ENCODE results near the gene PTPRD.

Gene PTPRD

GRCh38 chr9:8660383-8660782 is 1952.4 kb downstream of the PTPRD start:
- H3K4me3 ChIP-seq (replicated peaks; ENCODE audit: low read depth, low read length): no peak overlapping the region
- no peak for TF ChIP-seq CTCF (IDR thresholded peaks at IDR 0.05; ENCODE audit: low read depth, low read length, missing control alignments)
- no peak for DNase-seq (ENCODE audit: extremely low read depth, low read depth)

- DNase-seq (ENCODE audit: extremely low read depth, low read depth): no peak
- H3K4me3 ChIP-seq (replicated peaks; ENCODE audit: low read depth, low read length): no peak overlapping the region
- TF ChIP-seq CTCF (IDR thresholded peaks at IDR 0.05; ENCODE audit: low read depth, low read length, missing control alignments): no peak
Observed at GRCh38 chr9:8659108-8659507, 1953.7 kb downstream of the PTPRD start.

- DNase-seq (ENCODE audit: extremely low read depth, low read depth): no peak
- H3K4me3 ChIP-seq (replicated peaks; ENCODE audit: low read depth, low read length): no peak overlapping the region
- no peak for TF ChIP-seq CTCF (IDR thresholded peaks at IDR 0.05; ENCODE audit: low read depth, low read length, missing control alignments)
Observed at GRCh38 chr9:8655071-8655470, 1957.7 kb downstream of the PTPRD start.

GRCh38 chr9:8653855-8654254 is 1958.9 kb downstream of the PTPRD start:
- no peak for DNase-seq (ENCODE audit: extremely low read depth, low read depth)
- no peak for TF ChIP-seq CTCF (IDR thresholded peaks at IDR 0.05; ENCODE audit: low read depth, low read length, missing control alignments)
- H3K4me3 ChIP-seq (replicated peaks; ENCODE audit: low read depth, low read length): no peak overlapping the region

- H3K4me3 ChIP-seq (replicated peaks; ENCODE audit: low read depth, low read length): no peak overlapping the region
- DNase-seq (ENCODE audit: extremely low read depth, low read depth): no peak
- no peak for TF ChIP-seq CTCF (IDR thresholded peaks at IDR 0.05; ENCODE audit: low read depth, low read length, missing control alignments)
Observed at GRCh38 chr9:8653111-8653510, 1959.7 kb downstream of the PTPRD start.

- TF ChIP-seq CTCF (IDR thresholded peaks at IDR 0.05; ENCODE audit: low read depth, low read length, missing control alignments): no peak
- no peak overlapping the region for H3K4me3 ChIP-seq (replicated peaks; ENCODE audit: low read depth, low read length)
- DNase-seq (ENCODE audit: extremely low read depth, low read depth): no peak
Observed at GRCh38 chr9:8652255-8652654, 1960.5 kb downstream of the PTPRD start.

GRCh38 chr9:8651846-8652215 is 1961.0 kb downstream of the PTPRD start:
- no peak for TF ChIP-seq CTCF (IDR thresholded peaks at IDR 0.05; ENCODE audit: low read depth, low read length, missing control alignments)
- H3K4me3 ChIP-seq (replicated peaks; ENCODE audit: low read depth, low read length): no peak overlapping the region
- DNase-seq (ENCODE audit: extremely low read depth, low read depth): no peak
